ENCODE measurements around the gene IFT81. TPM values are rescaled to one million over a fixed set of nuclear protein-coding genes. Genes with fewer than 3 reads are reported as not detected.

The IFT81 gene
- total and polyA plus RNA-seq, 2 of the 13 experiments (the other 11 are each of a cell fraction or from before 2014, with no cell fraction given): 4.2 to 13.0 TPM

DNA sequence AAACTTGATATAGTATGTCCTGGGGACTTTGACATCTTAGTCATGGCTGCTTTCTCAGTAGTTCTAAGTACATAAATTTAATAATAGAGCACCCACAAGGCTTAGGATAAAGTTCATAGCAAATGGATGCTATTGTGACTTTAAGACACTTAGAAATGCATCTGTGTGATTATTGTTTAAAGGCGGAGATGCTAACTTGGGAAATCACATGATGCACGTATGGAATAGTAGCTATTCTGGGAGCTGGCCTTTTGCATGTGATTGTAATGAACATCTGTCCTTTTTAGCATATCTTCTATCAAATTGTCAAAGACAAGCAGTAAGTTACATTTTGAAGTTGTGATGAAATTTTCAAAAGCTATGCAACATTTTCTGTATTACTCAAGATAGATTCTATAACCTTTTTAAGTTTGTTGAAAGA lies 110.2 kb downstream of the IFT81 start:
- Histone ChIP-seq H3K27ac (ENCODE audit: extremely low read length, insufficient read depth, low read length) (no peak overlapping the region), H3K79me2 (ENCODE audit: insufficient read depth, low read length) (no peaks in the 10 kb centered on the region), H3K4me1 (ENCODE audit: insufficient read depth, low read length) (peaks cover 34% of the 10 kb centered on the region), H3K9ac (ENCODE audit: insufficient read depth, low read depth, low read length) (no peak overlapping the region), H3K4me2 (ENCODE audit: low read depth, low read length) (no peak overlapping the region), H3K9me3 (ENCODE audit: low read length) (no peaks in the 10 kb centered on the region), H4K20me1 (ENCODE audit: insufficient read depth, low read length) (no peaks in the 10 kb centered on the region), H3K27me3 (ENCODE audit: control insufficient read depth in 1 of 2, insufficient read depth in 2 of 2, low read length in 2 of 2) (no peaks in the 10 kb centered on the region), H2AFZ (ENCODE audit: low read length) (no peak overlapping the region), H3K4me3 (replicated peaks in 1 of 3; ENCODE audit: insufficient read depth in 1 of 3, low read depth in 2 of 3, low read length in 3 of 3) (no peak overlapping the region), H3K36me3 (replicated peaks in 1 of 2; ENCODE audit: control insufficient read depth in 1 of 2, insufficient read depth in 2 of 2, low read length in 2 of 2) (no peaks in the 10 kb centered on the region)
- intact Hi-C loops (cut with micrococcal nuclease; ENCODE audit: unreplicated experiment): no loop called here
- ChIA-PET POLR2A (interaction anchor here (1.9 kb wide), 1 partner anchor 13 kb away, joined by 6 read pairs; no protein-coding TSS in a partner anchor), CTCF (ENCODE audit: low intra/inter-chr PET ratio, low total read pairs) (no interaction called here)
- TF ChIP-seq, protein P1, sequence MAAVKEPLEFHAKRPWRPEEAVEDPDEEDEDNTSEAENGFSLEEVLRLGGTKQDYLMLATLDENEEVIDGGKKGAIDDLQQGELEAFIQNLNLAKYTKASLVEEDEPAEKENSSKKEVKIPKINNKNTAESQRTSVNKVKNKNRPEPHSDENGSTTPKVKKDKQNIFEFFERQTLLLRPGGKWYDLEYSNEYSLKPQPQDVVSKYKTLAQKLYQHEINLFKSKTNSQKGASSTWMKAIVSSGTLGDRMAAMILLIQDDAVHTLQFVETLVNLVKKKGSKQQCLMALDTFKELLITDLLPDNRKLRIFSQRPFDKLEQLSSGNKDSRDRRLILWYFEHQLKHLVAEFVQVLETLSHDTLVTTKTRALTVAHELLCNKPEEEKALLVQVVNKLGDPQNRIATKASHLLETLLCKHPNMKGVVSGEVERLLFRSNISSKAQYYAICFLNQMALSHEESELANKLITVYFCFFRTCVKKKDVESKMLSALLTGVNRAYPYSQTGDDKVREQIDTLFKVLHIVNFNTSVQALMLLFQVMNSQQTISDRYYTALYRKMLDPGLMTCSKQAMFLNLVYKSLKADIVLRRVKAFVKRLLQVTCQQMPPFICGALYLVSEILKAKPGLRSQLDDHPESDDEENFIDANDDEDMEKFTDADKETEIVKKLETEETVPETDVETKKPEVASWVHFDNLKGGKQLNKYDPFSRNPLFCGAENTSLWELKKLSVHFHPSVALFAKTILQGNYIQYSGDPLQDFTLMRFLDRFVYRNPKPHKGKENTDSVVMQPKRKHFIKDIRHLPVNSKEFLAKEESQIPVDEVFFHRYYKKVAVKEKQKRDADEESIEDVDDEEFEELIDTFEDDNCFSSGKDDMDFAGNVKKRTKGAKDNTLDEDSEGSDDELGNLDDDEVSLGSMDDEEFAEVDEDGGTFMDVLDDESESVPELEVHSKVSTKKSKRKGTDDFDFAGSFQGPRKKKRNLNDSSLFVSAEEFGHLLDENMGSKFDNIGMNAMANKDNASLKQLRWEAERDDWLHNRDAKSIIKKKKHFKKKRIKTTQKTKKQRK (IDR thresholded peaks at IDR 0.05; ENCODE audit: low read length): no peak
- TF ChIP-seq ELF1 (CRISPR knock-in tag; IDR thresholded peaks at IDR 0.05) (no peak), CCAR2 (optimal IDR thresholded peaks at IDR 0.05; ENCODE audit: low read depth, low read length) (no peak), RARG (CRISPR knock-in tag; IDR thresholded peaks at IDR 0.05; ENCODE audit: low read depth) (no peak), TCF7L2 (IDR thresholded peaks at IDR 0.05; ENCODE audit: low read depth, low read length) (no peak), ZNF788 (CRISPR knock-in tag; IDR thresholded peaks at IDR 0.05; ENCODE audit: borderline replicate concordance) (no peak), PITX1 (CRISPR knock-in tag; IDR thresholded peaks at IDR 0.05) (no peak), SP140L (CRISPR knock-in tag; IDR thresholded peaks at IDR 0.05; ENCODE audit: borderline replicate concordance) (no peak), ZSCAN31 (CRISPR knock-in tag; IDR thresholded peaks at IDR 0.05; ENCODE audit: low read depth) (no peak), ZNF546 (CRISPR knock-in tag; conservative IDR thresholded peaks at IDR 0.05) (no peak), GABPA (IDR thresholded peaks at IDR 0.05; ENCODE audit: low read depth, low read length) (no peak), GABPA (CRISPR knock-in tag; IDR thresholded peaks at IDR 0.05; ENCODE audit: low read depth) (no peak), RORA (CRISPR knock-in tag; IDR thresholded peaks at IDR 0.05) (no peak), BRCA1 (CRISPR knock-in tag; IDR thresholded peaks at IDR 0.05) (no peak)
- TF ChIP-seq, protein P2, sequence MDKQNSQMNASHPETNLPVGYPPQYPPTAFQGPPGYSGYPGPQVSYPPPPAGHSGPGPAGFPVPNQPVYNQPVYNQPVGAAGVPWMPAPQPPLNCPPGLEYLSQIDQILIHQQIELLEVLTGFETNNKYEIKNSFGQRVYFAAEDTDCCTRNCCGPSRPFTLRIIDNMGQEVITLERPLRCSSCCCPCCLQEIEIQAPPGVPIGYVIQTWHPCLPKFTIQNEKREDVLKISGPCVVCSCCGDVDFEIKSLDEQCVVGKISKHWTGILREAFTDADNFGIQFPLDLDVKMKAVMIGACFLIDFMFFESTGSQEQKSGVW (CRISPR knock-in tag; IDR thresholded peaks at IDR 0.05; ENCODE audit: borderline replicate concordance): no peak
- FAIRE-seq: no peak
- no TSS peak for BruUV-seq (replicated peaks)
- in situ Hi-C loops (cut with HindIII; ENCODE audit: extremely low pct_ligation_motif_present, low pct_unique_long_range_greater_than_20kb): no loop called here
- no peak for DNase-seq (ENCODE audit: low spot score)
- WGBS (ENCODE audit: low lambda C conversion rate): 87% methylated on average over 2 of the region's 2 CpGs
- no peak for ATAC-seq

Measured in HepG2 (cell line).